ENCODE measurements around the gene FST.

Gene FST

DNA sequence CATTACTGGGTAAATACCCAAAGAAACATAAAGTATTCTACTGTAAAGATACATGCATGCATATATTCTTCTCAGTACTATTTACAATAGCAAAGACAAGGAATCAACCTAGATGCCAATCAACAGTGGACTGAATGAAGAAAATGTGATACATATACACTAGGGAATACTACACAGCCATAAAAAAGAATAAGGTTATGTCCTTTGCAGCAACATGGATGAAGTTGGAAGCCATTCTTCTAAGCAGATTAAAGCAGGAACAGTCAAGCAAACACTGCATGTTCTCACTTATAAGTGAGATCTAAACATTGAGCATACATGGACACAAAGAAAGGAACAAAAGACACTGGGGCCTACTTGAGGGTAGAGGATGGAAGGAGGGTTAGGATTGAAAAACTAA, 40.4 kb downstream of the FST start:
- DNase-seq (ENCODE audit: low spot score) = no peak
